HUES6 (cell line): ENCODE results near the gene RPL18A.
"Not testable (repeated sequence)": the region's sequence is repeated elsewhere in the genome, so short reads cannot be mapped to it uniquely, and the experiment has no call there.

Source experiments
- H3K27ac ChIP-seq: 2 replicates; pipeline ENCODE4 v1.7.0; 2013; ENCODE audit warnings: low read depth, mild to moderate bottlenecking, low read length, inconsistent platforms
- H3K27me3 ChIP-seq: 2 replicates; pipeline ENCODE4 v1.6.1; 2013; ENCODE audit warnings: low read length; ENCODE audit not compliant: control insufficient read depth, insufficient read depth
- H3K36me3 ChIP-seq: 2 replicates; pipeline ENCODE4 v1.6.1; 2013; ENCODE audit warnings: low read length; ENCODE audit not compliant: control insufficient read depth, insufficient read depth
- H3K4me1 ChIP-seq: 2 replicates; pipeline ENCODE4 v1.6.1; 2013; ENCODE audit warnings: low read length; ENCODE audit not compliant: control insufficient read depth, insufficient read depth
- H3K4me3 ChIP-seq: 2 replicates; pipeline ENCODE4 v1.5.1; 2013; ENCODE audit warnings: low read depth, low read length
- H3K9ac ChIP-seq: one replicate; pipeline ENCODE4 v1.6.1; 2013; ENCODE audit warnings: mild to moderate bottlenecking, low read length
- H3K9me3 ChIP-seq: 2 replicates; pipeline ENCODE4 v1.6.1; 2013; ENCODE audit warnings: low read depth, low read length; ENCODE audit not compliant: control insufficient read depth, insufficient read depth

Gene RPL18A

DNA sequence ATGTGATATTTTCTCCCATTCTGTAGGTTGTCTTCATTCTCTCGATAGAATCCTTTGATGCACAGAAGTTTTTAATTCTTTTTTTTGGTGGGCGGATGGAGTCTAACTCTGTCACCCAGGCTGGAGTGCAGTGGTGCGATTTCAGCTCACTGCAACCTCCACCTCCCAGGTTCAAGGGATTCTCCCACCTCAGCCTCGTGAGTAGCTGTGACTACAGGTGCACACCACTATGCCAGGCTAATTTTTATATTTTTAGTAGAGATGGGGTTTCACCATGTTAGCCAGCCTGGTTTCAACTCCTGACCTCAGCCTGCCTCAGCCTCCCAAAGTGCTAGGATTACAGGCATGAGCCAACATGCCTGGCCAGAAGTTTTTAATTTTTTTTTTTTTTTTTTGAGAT, 27.5 kb downstream of the RPL18A start:
- not testable (repeated sequence) for H3K9ac ChIP-seq, H3K27ac ChIP-seq, H3K4me1 ChIP-seq, H3K4me3 ChIP-seq, H3K36me3 ChIP-seq, H3K9me3 ChIP-seq, H3K27me3 ChIP-seq

DNA sequence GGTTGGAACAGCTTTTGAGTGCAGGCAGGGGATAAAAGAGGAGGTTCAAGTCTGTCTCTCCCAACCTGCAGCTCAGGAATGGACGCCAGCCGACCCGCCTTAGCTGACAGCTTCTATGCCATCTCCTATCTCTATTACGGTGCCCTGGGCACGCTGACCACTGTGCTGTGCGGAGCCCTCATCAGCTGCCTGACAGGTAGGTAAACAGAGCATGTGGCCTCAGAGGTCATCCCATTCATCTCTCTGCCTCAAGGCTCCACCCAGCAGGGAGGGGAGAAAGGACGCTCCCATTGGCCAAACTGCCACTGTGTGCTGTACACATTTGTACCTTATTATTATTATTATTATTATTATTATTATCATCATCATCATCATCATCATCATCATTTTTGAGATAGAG, 28.6 kb downstream of the RPL18A start:
- Histone ChIP-seq H3K4me3 (no peak overlapping the region), H3K4me1 (no peaks in the 10 kb centered on the region), H3K27ac (no peak overlapping the region), H3K27me3 (no peaks in the 10 kb centered on the region; the same call in 1 of the 2 replicates), H3K9me3 (no peaks in the 10 kb centered on the region), H3K9ac (no peak overlapping the region), H3K36me3 (no peaks in the 10 kb centered on the region)

GRCh38 chr19:17889609-17890214, 30.0 kb downstream of the RPL18A start:
- Histone ChIP-seq H3K9ac (no peak overlapping the region), H3K4me3 (no peak overlapping the region), H3K27ac (no peak overlapping the region), H3K27me3 (no peaks in the 10 kb centered on the region; the same call in 1 of the 2 replicates), H3K4me1 (no peaks in the 10 kb centered on the region), H3K36me3 (no peaks in the 10 kb centered on the region), H3K9me3 (no peaks in the 10 kb centered on the region)

GRCh38 chr19:17893766-17894165, 34.1 kb downstream of the RPL18A start:
- H3K4me1 ChIP-seq: no peaks in the 10 kb centered on the region
- no peaks in the 10 kb centered on the region for H3K36me3 ChIP-seq
- H3K9ac ChIP-seq: no peak overlapping the region
- H3K9me3 ChIP-seq: no peaks in the 10 kb centered on the region
- H3K4me3 ChIP-seq: no peak overlapping the region
- no peak overlapping the region for H3K27ac ChIP-seq
- H3K27me3 ChIP-seq: no peaks in the 10 kb centered on the region; the same call in 1 of the 2 replicates

DNA sequence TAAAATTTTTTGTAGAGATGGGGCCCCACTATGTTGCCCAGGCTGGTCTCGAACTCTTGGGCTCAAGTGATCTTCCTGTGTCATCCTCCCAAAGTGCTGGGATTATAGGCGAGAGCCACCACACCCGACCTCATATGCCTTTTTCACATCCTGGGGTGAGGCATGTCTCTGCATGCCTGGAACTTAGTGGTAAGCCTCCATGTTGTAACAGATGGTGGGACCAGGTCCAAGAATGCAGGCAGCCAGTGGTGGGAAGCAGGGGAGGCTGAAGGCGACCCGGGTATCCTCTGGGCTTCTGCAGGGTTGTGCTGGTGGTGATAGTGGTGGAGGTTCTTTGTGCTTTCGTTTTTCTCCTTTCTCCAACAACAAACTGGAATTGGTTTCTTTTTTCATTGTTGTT, 43.0 kb downstream of the RPL18A start:
- Histone ChIP-seq H3K4me1 (no peaks in the 10 kb centered on the region), H3K9me3 (peaks cover 9% of the 10 kb centered on the region), H3K4me3 (no peak overlapping the region), H3K27ac (0 out of 2 replicates have a peak overlapping the region, but pooled peaks have one; percentile 30), H3K27me3 (no peaks in the 10 kb centered on the region), H3K9ac (no peak overlapping the region), H3K36me3 (no peaks in the 10 kb centered on the region)

DNA sequence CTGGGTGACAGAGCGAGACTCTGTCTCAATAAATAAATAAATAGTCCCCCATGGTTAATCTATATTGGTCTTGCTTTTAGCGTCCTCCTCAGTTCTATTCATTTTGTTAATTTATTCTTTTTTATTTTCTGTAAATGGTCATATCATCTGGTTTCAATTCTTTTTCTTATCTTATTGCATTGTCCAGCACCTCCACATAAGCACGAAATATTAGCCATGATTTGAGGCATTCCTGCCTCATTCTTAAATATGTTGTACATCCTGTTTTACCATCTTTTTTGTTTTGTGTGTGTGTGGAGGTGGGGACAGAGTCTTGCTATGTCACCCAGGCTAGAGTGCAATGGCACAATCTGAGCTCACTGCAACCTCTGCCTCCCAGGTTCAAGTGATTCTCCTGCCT, 48.5 kb downstream of the RPL18A start:
- no peak overlapping the region for H3K4me3 ChIP-seq
- H3K9me3 ChIP-seq: peaks cover 13% of the 10 kb centered on the region
- H3K4me1 ChIP-seq: no peaks in the 10 kb centered on the region
- no peak overlapping the region for H3K27ac ChIP-seq
- no peaks in the 10 kb centered on the region for H3K27me3 ChIP-seq
- no peak overlapping the region for H3K9ac ChIP-seq
- H3K36me3 ChIP-seq: no peaks in the 10 kb centered on the region

DNA sequence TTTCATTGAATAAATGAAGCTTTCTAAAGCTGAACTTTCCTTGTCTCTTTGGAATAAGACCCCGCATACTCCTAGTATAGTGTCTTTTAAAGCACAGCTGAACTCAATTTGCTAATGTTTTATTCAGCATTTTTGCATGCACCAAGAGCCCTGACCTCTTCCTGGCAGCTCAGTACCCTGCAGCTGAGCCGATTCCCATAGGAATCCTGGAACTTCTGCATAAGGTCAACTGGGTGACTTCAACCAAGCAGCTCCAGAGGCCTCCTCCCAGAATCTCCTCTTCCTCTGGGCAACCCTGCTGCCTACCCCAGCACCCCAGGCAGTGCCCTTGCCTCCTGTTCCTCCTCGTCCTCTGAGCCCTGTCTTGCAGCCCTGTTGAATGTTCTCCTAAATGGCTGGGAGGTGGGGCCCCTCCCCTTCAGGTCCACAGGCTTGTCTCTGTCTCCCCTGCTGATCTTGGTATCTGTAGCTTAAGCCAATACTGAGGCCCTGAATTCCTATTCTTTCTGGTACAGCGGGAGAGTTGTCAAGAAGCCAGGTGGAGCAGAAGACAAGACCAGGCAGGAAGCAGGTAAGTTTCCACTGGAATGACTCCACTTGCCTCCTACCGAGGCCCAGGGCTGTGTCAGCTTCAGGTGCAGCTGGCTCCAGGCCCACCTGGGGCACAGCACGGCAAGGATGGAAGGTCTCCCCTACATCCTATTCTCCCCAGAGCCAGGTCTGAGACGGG, 49.5 kb downstream of the RPL18A start:
- H3K27me3 ChIP-seq: no peaks in the 10 kb centered on the region
- H3K27ac ChIP-seq: no peak overlapping the region
- H3K9me3 ChIP-seq: peaks cover 18% of the 10 kb centered on the region
- no peaks in the 10 kb centered on the region for H3K4me1 ChIP-seq
- H3K9ac ChIP-seq: no peak overlapping the region
- no peaks in the 10 kb centered on the region for H3K36me3 ChIP-seq
- no peak overlapping the region for H3K4me3 ChIP-seq

DNA sequence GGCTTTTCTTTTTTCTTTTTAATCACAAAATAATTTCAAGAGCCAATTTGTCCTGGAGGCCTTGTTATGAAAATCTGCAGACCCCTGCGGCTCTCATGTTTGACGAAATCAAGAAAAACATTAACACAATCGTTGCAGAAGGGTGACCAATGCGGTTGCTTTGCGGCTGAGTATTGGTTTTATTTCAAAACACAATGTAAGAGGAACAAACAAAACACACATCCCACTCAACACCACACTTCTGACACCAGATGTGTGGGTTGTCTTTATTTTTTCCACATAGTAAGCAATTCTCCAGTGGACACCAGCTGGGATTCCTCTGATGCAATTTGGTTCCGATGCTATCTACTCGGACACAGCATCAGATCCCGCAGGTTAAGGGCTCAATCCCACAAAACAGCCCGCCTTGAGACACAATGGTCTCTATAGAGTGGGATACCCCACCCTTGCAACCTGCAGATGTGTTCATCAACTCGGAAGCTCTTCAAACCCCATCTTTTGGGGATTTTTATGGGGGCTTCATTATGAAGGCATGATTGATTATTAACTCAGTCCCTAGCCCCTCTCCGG, 51.2 kb downstream of the RPL18A start:
- peaks cover 18% of the 10 kb centered on the region for H3K9me3 ChIP-seq
- no peaks in the 10 kb centered on the region for H3K36me3 ChIP-seq
- H3K4me3 ChIP-seq: no peak overlapping the region
- no peak overlapping the region for H3K9ac ChIP-seq
- H3K4me1 ChIP-seq: no peaks in the 10 kb centered on the region
- no peak overlapping the region for H3K27ac ChIP-seq
- H3K27me3 ChIP-seq: no peaks in the 10 kb centered on the region
